GM19193 (cell line): ENCODE measurements around the gene TAT.

ENCODE experiments used
- POLR2A ChIP-seq: IDR thresholded peaks from 4 replicates; pipeline ENCODE4 v1.6.1; 2011; ENCODE audit not compliant: insufficient read depth, insufficient read length; ENCODE audit errors: extremely low read depth

Gene TAT

GRCh38 chr16:71576971-71577370 lies at the start of gene TAT:
TAT (minus strand) TSS chr16:71577092; CDS start chr16:71576415, 677 bp downstream.
- no peak for TF ChIP-seq POLR2A

GRCh38 chr16:71626018-71626857 lies 49.3 kb upstream of the TAT start, which contains the start of gene MARVELD3:
MARVELD3 (plus strand) TSS chr16:71626184; CDS start chr16:71626230, 46 bp downstream.
- no peak for TF ChIP-seq POLR2A

- no peak for TF ChIP-seq POLR2A
These were observed 48.4 kb upstream of the TAT start for GRCh38 chr16:71625113-71625850.

- no peak for TF ChIP-seq POLR2A
These were observed 46.7 kb upstream of the TAT start for GRCh38 chr16:71623597-71623996.

GRCh38 chr16:71622088-71622487 lies 45.2 kb upstream of the TAT start:
- TF ChIP-seq POLR2A: no peak

DNA sequence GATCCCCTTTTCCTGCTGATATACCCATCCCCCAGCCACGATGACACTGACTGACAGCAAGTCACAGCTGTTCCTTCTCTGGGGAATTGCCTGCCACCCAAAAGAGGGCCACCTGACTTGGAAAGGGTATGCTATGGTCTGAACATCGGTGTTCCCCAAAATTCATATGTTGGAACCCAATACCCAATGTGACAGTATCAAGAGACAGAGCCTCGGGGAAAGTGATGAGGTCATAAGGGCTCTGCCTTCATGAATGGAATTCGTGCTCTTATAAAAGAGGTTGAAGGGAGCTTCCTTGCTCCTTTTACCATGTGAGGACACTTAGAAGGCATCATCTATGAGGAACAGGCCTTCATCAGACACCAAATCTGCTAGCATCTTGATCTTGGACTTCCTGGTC lies 41.5 kb upstream of the TAT start:
- TF ChIP-seq POLR2A: no peak

GRCh38 chr16:71610936-71611871 lies 34.3 kb upstream of the TAT start:
- no peak for TF ChIP-seq POLR2A

- TF ChIP-seq POLR2A: no peak
These were observed 33.6 kb upstream of the TAT start for GRCh38 chr16:71610447-71610846.

- no peak for TF ChIP-seq POLR2A
These were observed 32.2 kb upstream of the TAT start for GRCh38 chr16:71609066-71609465.

GRCh38 chr16:71600822-71601221 lies 23.9 kb upstream of the TAT start:
- no peak for TF ChIP-seq POLR2A

GRCh38 chr16:71594000-71594646 lies 17.2 kb upstream of the TAT start:
- TF ChIP-seq POLR2A: no peak

DNA sequence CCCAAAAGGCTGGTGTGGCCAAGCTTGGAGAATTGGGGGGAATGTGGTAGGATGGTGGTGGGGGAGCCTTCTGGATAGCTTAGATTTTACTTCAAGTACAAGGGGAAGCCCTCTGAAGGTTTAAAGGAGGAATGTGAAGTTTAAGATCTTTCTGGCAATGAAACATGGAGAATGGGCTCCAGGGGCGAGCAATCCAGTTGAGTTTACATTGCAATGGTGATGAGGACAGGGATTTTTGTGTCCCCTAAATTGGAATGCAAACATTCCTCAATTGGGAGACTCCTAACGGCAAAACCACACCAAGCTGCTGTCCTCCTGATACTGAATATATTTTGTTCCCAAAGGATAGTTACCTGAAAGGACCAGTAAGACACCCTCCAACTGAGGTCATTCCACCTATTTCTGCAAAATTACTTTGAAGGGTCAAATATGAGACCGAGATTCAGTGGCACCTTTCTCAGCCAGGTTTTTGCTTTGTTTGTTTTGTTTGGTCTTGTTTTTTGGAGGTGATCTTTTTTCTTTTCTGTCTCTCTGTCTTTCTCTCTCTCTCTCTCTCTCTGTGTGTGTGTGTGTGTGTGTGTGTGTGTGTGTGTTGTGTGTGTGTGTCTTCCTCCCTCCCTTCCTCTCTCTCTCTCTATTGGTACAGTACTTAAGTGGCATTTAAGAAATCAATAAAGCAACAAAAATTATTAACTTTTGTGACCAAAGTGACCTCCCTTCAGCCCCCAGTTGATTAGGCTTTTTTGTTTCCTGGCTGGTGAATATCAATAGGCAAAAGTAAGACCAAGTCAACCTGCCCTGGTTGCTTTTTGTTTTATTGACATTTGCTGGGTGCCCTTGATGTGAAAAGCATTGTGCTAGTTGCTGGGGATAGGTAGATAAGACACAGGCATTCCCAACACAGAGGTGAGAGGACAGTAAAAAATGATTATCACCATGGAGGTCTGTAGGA lies 16.4 kb upstream of the TAT start:
- no peak for TF ChIP-seq POLR2A

DNA sequence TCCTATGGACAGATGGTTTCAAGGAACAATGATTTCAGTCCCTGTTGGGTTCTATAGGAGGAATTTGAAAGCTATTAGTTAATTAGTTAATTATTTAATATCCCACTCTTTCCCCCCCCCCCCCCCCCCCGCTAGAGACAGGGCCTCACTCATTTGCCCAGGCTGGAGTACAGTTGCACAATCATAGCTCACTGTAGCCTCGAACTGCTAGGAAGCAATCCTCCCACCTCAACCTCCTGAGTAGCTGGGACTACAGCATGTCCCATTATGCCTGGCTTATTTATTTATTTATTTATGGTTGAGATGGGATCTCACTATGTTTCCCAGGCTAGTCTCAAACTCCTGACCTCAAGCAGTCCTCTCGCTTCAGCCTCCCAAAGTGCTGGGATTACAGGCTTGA lies 15.0 kb upstream of the TAT start:
- no peak for TF ChIP-seq POLR2A
